HepG2 (cell line): Measurements from ENCODE around the gene TNFRSF9. TPM values are rescaled to one million over a fixed set of nuclear protein-coding genes. Genes with fewer than 3 reads are reported as not detected.
A peak's percentile ranks its signal among the peaks of the same experiment; 100 is the strongest.

ENCODE experiments used
- ATAC-seq: fragments of 200-7000 bp; cut with Tn5 transposase; 3 replicates; pipeline ENCODE4 v1.9.1; 2020; ENCODE audit warnings: mild to moderate bottlenecking, moderate library complexity
- BruUV-seq: library from RNA; stranded (reverse); fragments of 400-500 nt; replicated peaks from 2 replicates; lab custom pipeline; 2021; lab: Mats Ljungman, UMichigan
- CTCF ChIA-PET: fragments of 300-600 bp; formaldehyde crosslinking; extraction: SDS; loops from one replicate; lab custom pipeline; 2021; ENCODE audit warnings: low total read pairs, inconsistent platforms, low intra/inter-chr PET ratio; lab: Yijun Ruan, JAX
- POLR2A ChIA-PET: fragments of 350-600 bp; sonication (Branson Sonifier 250); formaldehyde crosslinking; loops from one replicate; lab custom pipeline; 2020; ENCODE audit warnings: antibody characterized with exemption, inconsistent platforms; lab: Yijun Ruan, JAX
- DNase-seq: peaks from one replicate; pipeline ENCODE4 v3.0.0-alpha.2; 2015; ENCODE audit warnings: low spot score
- FAIRE-seq: peaks from 3 replicates; lab custom pipeline; 2011; peaks lifted over from hg19 to GRCh38; lab: Jason Lieb, UNC
- H2AFZ ChIP-seq: one replicate; pipeline ENCODE4 v1.6.1; 2011; ENCODE audit warnings: low read length, inconsistent platforms
- H3K27ac ChIP-seq: fragments of 300-600 bp; 3 replicates; pipeline ENCODE4 v1.8.0; 2011; ENCODE audit warnings: mixed run types, mild to moderate bottlenecking, mixed read lengths, low read length, inconsistent platforms; ENCODE audit not compliant: insufficient read depth; ENCODE audit errors: extremely low read length
- H3K27me3 ChIP-seq, 2 experiments: fragments of 200-600 bp in 1 of 2; 2 replicates in 1 of 2; 3 replicates in 1 of 2; pipeline versions ENCODE4 v1.6.0 to v1.8.0; 2011; ENCODE audit warnings: low read length in 2 of 2, mild to moderate bottlenecking in 2 of 2, moderate library complexity in 2 of 2, inconsistent platforms in 1 of 2; ENCODE audit not compliant: insufficient read depth in 2 of 2, control insufficient read depth in 1 of 2
- H3K36me3 ChIP-seq, 2 experiments: fragments of 200-600 bp in 1 of 2; replicated peaks in 1 of 2; 2 replicates in 1 of 2; 3 replicates in 1 of 2; pipeline versions ENCODE4 v1.5.1 to v1.8.0; 2011; ENCODE audit warnings: low read length in 2 of 2, inconsistent platforms in 1 of 2; ENCODE audit not compliant: insufficient read depth in 2 of 2, control insufficient read depth in 1 of 2
- H3K4me1 ChIP-seq: 2 replicates; pipeline ENCODE4 v1.5.1; 2012; ENCODE audit warnings: low read length, inconsistent platforms; ENCODE audit not compliant: insufficient read depth
- H3K4me2 ChIP-seq: 2 replicates; pipeline ENCODE4 v1.6.0; 2011; ENCODE audit warnings: low read depth, low read length, inconsistent platforms
- H3K4me3 ChIP-seq, 3 experiments: fragments of 200-600 bp in 1 of 3; sonication (generic), shearing (Covaris generic) in 1 of 3; replicated peaks in 1 of 3; 2 replicates each; pipeline ENCODE4 v1.5.1; 2011 to 2016; ENCODE audit warnings: low read length in 3 of 3, inconsistent platforms in 2 of 3, low read depth in 2 of 3, mild to moderate bottlenecking in 2 of 3, control low read depth in 1 of 3, mixed read lengths in 1 of 3; ENCODE audit not compliant: insufficient read depth in 1 of 3
- H3K79me2 ChIP-seq: one replicate; pipeline ENCODE4 v1.6.1; 2011; ENCODE audit warnings: low read length, inconsistent platforms; ENCODE audit not compliant: insufficient read depth
- H3K9ac ChIP-seq: 2 replicates; pipeline ENCODE4 v1.6.0; 2011; ENCODE audit warnings: mild to moderate bottlenecking, low read depth, low read length, inconsistent platforms; ENCODE audit not compliant: insufficient read depth
- H3K9me3 ChIP-seq: 2 replicates; pipeline ENCODE4 v1.5.1; 2012; ENCODE audit warnings: mild to moderate bottlenecking, low read length
- H4K20me1 ChIP-seq: 2 replicates; pipeline ENCODE4 v1.6.0; 2011; ENCODE audit warnings: inconsistent platforms, mild to moderate bottlenecking, low read length, moderate library complexity; ENCODE audit not compliant: insufficient read depth
- GPN1 ChIP-seq: sonication (generic); formaldehyde crosslinking; IDR thresholded peaks from 2 replicates; pipeline ENCODE4 v1.5.1; 2020; ENCODE audit warnings: missing genetic modification reagents, borderline replicate concordance
- NFE2L1 ChIP-seq: sonication (generic); formaldehyde crosslinking; IDR thresholded peaks from 2 replicates; pipeline ENCODE4 v1.4.0; 2020; ENCODE audit warnings: missing genetic modification reagents, mild to moderate bottlenecking, borderline replicate concordance
- TBX3 ChIP-seq: fragments of 450-650 bp; IDR thresholded peaks from 2 replicates; pipeline ENCODE4 v1.6.1; 2017; ENCODE audit warnings: antibody characterized with exemption, mild to moderate bottlenecking, inconsistent platforms, borderline replicate concordance
- ZSCAN21 ChIP-seq: sonication (generic); formaldehyde crosslinking; IDR thresholded peaks from 2 replicates; pipeline ENCODE4 v1.8.0; 2022; ENCODE audit warnings: mild to moderate bottlenecking, missing genetic modification reagents, moderate library complexity, borderline replicate concordance
- WGBS: methylation state at CpG from one replicate; pipeline ENCODE4 v1.1.6; 2017; ENCODE audit warnings: low lambda C conversion rate; 5-methylcytosine and 5-hydroxymethylcytosine counted together
- in situ Hi-C: cut with HindIII; loops from 2 replicates; pipeline ENCODE4 v1.10.0; 2017; ENCODE audit warnings: low pct_unique_long_range_greater_than_20kb; ENCODE audit not compliant: extremely low pct_ligation_motif_present
- intact Hi-C: fragments of 100-400 bp; cut with micrococcal nuclease; formaldehyde crosslinking; loops from one replicate; pipeline ENCODE4 v1.10.0; 2022; ENCODE audit not compliant: unreplicated experiment
- polyA plus RNA-seq, 8 experiments: library from polyadenylated mRNA; depleted of rRNA in 3 of 8; stranded (reverse) in 7 of 8; unstranded in 1 of 8; fragments of >200 nt; fragmentation: Illumina TruSeq in 4 of 8; extraction: Trizol in 4 of 8; gene quantifications; 2 replicates each; pipeline versions ENCODE4 v1.2.1 to v1.2.3, GENCODE V29; 2011 to 2016; ENCODE audit warnings: low read depth in 4 of 8, missing spikeins in 1 of 8, mixed read lengths in 1 of 8; ENCODE audit not compliant: insufficient read depth in 1 of 8
- total RNA-seq, 5 experiments: library from RNA; depleted of rRNA; stranded (reverse); fragments of >200 nt; fragmentation: Illumina TruSeq; extraction: Trizol; gene quantifications; 2 replicates each; pipeline ENCODE4 v1.2.3, GENCODE V29; 2016; ENCODE audit warnings: low read depth in 1 of 5
- TF ChIP-seq, protein P1 (sequence below): sonication (generic); formaldehyde crosslinking; conservative IDR thresholded peaks from 2 replicates; pipeline ENCODE4 v1.4.0; 2020; ENCODE audit warnings: missing genetic modification reagents
- TF ChIP-seq, protein P2 (sequence below): sonication (generic); formaldehyde crosslinking; IDR thresholded peaks from 2 replicates; pipeline ENCODE4 v1.4.0; 2020; ENCODE audit warnings: mild to moderate bottlenecking, missing genetic modification reagents

The TNFRSF9 gene
- total and polyA plus RNA-seq, 2 of the 13 experiments (the other 11 are each of a cell fraction or from before 2014, with no cell fraction given), result 0.07 TPM; not detected in 1

DNA sequence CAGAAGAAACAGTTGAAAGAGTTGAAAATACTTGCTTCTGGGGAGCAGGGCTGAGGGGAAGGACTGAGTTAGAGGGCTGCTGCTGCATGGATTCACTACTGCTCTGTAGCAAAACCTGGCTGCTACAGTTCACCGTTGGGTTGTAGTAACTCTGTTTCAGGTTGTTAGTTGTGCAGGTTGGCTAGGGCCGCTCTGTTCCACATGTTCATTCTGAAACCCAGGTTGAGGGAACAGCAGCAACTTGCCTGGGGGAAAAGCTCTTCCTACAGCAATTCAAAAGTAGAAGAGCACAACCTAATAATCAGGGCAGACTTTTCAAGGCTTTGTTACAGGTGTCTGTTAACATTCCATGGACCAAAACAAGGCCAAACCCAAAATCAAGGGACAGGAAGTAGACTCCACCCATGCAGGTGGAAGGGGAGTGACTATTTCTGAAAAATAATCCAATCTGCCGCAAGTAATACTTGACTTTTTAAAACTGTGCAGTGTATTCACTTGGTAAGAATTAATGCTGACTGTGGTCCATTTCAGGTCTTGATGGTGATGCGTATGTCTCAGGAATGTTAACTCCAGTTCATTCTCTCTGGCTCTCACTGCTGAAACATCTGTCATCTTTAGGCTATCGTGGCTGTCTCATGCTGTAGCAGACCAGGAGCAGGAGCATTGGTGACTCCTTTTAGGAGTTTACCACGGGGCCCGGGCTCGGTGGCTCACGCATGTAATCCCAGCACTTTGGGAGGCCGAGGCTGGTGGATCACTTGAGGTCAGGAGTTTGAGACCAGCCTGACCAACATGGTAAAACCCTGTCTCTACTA lies 15.8 kb upstream of the TNFRSF9 start (continued):
- no peak for TF ChIP-seq TBX3
- TF ChIP-seq, protein P1, sequence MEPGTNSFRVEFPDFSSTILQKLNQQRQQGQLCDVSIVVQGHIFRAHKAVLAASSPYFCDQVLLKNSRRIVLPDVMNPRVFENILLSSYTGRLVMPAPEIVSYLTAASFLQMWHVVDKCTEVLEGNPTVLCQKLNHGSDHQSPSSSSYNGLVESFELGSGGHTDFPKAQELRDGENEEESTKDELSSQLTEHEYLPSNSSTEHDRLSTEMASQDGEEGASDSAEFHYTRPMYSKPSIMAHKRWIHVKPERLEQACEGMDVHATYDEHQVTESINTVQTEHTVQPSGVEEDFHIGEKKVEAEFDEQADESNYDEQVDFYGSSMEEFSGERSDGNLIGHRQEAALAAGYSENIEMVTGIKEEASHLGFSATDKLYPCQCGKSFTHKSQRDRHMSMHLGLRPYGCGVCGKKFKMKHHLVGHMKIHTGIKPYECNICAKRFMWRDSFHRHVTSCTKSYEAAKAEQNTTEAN (CRISPR knock-in tag), result no peak

DNA sequence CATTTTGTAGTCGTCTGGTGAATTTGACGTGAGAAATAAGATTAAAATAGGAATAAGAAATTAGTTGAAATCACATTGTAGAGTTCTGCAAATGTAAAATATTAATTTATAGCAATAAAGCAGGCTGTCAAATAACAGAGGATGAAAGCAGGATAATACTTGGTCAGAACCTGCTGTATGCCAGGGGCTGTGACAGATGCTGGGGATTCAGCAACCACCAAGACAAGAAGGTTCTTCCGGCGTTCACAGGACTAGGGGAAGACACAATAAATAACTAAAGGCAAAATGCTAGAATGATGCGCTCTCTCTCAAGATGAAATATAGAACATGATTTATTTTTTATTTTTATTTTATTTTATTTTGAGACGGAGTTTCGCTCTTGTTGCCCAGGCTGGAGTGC lies 14.0 kb upstream of the TNFRSF9 start:
- in situ Hi-C loops, result no loop called here
- FAIRE-seq, result no peak
- TF ChIP-seq GPN1 (CRISPR knock-in tag) (no peak), NFE2L1 (no peak), ZSCAN21 (CRISPR knock-in tag) (no peak)
- TF ChIP-seq, protein P2, sequence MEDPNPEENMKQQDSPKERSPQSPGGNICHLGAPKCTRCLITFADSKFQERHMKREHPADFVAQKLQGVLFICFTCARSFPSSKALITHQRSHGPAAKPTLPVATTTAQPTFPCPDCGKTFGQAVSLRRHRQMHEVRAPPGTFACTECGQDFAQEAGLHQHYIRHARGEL, result no peak
- TF ChIP-seq, all 625 proteins: peak for 0
- Histone ChIP-seq H2AFZ (no peak overlapping the region), H3K4me1 (peaks cover 8% of the 10 kb centered on the region; the same call in 1 of the 2 replicates), H3K9ac (peak overlapping the region; percentile 79), H3K27ac (peak overlapping the region; percentile 71), H3K4me2 (peak overlapping the region; percentile 73), H3K79me2 (no peaks in the 10 kb centered on the region), H3K9me3 (no peaks in the 10 kb centered on the region), H3K27me3 (peaks cover 0 to 7% of the 10 kb centered on the region in 2 experiments; a peak in 1 of 5 replicates), H4K20me1 (no peaks in the 10 kb centered on the region), H3K4me3 (peak overlapping the region; percentile 65 to 75 (median 73)), H3K36me3 (no peaks in the 10 kb centered on the region)
- ATAC-seq (no peak), DNase-seq (no peak)
- ChIA-PET POLR2A (no interaction called here), CTCF (no interaction called here)
- BruUV-seq, result TSS peak; percentile 96
- intact Hi-C loops, result no loop called here
- 58% methylated on average over 7 of the region's 7 CpGs for WGBS
